ENCODE measurements around the gene CLEC9A. TPM values are rescaled to one million over a fixed set of nuclear protein-coding genes. Genes with fewer than 3 reads are reported as not detected.

CLEC9A gene
- total RNA-seq (16.2 TPM), polyA plus RNA-seq (12.6 TPM)
- long read RNA-seq, donor 1, result 0 reads
- long read RNA-seq, donor 2, result 0 reads
- long read RNA-seq, donor 3, partial matches to known transcripts, result 9 of 9 reads
- long read RNA-seq, donor 3, other reads (novel, unspliced or antisense), result 0 of 9 reads
- long read RNA-seq, donor 4, partial matches to known transcripts, result 37 of 37 reads
- long read RNA-seq, donor 4, other reads (novel, unspliced or antisense), result 0 of 37 reads
- long read RNA-seq, donor 5, partial matches to known transcripts, result 22 of 29 reads
- long read RNA-seq, donor 5, other reads (novel, unspliced or antisense), result 7 of 29 reads
- long read RNA-seq, donor 6, partial matches to known transcripts, result 38 of 38 reads
- long read RNA-seq, donor 6, other reads (novel, unspliced or antisense), result 0 of 38 reads
- long read RNA-seq, donor 7, partial matches to known transcripts, result 8 of 8 reads
- long read RNA-seq, donor 7, other reads (novel, unspliced or antisense), result 0 of 8 reads
- long read RNA-seq, donor 8, result 0 reads
- long read RNA-seq, donor 9, partial matches to known transcripts, result 0 of 1 reads
- long read RNA-seq, donor 9, other reads (novel, unspliced or antisense), result 0 of 1 reads
- long read RNA-seq, donor 10, result 0 reads

DNA sequence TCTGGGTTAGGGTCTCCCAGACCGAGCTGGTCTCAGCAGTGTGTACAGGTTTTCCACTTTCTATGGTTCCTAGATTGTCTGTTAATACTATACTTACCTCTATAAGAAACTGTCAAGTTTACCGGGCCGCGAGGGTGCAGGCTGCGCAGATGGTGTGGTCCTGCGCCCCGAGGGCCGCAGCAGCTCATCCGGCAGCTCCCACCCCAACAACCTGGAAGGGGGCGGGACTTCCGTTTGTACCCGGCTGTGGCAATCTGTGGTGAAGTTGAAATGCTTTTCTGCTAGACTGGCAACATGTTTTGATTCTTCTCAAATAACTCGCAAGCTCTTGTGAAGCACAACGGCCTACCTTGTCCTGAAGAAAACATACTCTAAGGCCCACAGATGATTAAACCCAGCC is at the start of gene CLEC9A:
TSS of gene CLEC9A (plus strand) at position 237 of the 400 bp plus-strand sequence. CDS start 22,006 bp downstream, outside the sequence.
- WGBS, result 98% methylated on average over 14 of the region's 14 CpGs
- Histone ChIP-seq H3K4me1 (ENCODE audit: control insufficient read depth in 2 of 2, insufficient read depth in 2 of 2, low read length in 2 of 2) (no peaks in the 10 kb centered on the region), H3K9me3 (ENCODE audit: control insufficient read depth in 2 of 2, insufficient read depth in 1 of 2, low read length in 1 of 2) (no peaks in the 10 kb centered on the region), H3K4me3 (ENCODE audit: low read length in 2 of 2) (no peak within 1 kb of the TSS), H3K27me3 (ENCODE audit: control insufficient read depth in 2 of 2, insufficient read depth in 1 of 2, low read length in 1 of 2) (no peaks in the 10 kb centered on the region), H3K27ac (ENCODE audit: low read depth in 1 of 2, low read length in 1 of 2) (no peak within 1 kb of the TSS), H3K36me3 (ENCODE audit: control insufficient read depth in 2 of 2, insufficient read depth in 2 of 2, low read length in 1 of 2) (no peaks in the 10 kb centered on the region)
- DNase-seq (ENCODE audit: low read depth in 6 of 9, low spot score in 9 of 9), result no peak

DNA sequence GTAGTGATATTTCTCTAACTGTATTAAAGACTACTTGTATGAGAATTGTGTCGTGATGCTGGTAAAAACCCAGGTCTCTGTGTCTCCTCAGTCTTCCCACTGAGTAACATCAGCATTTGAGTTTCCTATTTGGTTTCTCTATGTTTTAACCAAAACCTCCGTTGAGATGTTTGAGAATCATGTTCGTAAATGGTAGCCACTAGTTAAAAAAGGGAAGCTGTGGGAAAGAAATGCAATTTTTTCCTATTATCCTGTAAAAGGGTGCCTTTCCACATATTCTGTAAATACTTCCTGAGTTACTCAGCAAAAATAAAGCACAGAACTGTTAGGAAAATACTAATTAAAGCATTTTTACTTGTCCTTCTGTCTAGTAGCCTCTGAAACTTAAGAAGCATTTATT is 38.6 kb upstream of the CLEC9A start:
- Histone ChIP-seq H3K4me3 (ENCODE audit: low read length in 2 of 2) (no peak overlapping the region), H3K27ac (ENCODE audit: low read depth in 1 of 2, low read length in 1 of 2) (no peak overlapping the region), H3K36me3 (ENCODE audit: control insufficient read depth in 2 of 2, insufficient read depth in 2 of 2, low read length in 1 of 2) (no peaks in the 10 kb centered on the region), H3K27me3 (ENCODE audit: control insufficient read depth in 2 of 2, insufficient read depth in 1 of 2, low read length in 1 of 2) (no peaks in the 10 kb centered on the region), H3K9me3 (ENCODE audit: control insufficient read depth in 2 of 2, insufficient read depth in 1 of 2, low read length in 1 of 2) (no peaks in the 10 kb centered on the region), H3K4me1 (ENCODE audit: control insufficient read depth in 2 of 2, insufficient read depth in 2 of 2, low read length in 2 of 2) (no peaks in the 10 kb centered on the region)
- DNase-seq (ENCODE audit: low read depth in 6 of 9, low spot score in 9 of 9), result no peak
- 51% methylated on average over 3 of the region's 3 CpGs for WGBS

DNA sequence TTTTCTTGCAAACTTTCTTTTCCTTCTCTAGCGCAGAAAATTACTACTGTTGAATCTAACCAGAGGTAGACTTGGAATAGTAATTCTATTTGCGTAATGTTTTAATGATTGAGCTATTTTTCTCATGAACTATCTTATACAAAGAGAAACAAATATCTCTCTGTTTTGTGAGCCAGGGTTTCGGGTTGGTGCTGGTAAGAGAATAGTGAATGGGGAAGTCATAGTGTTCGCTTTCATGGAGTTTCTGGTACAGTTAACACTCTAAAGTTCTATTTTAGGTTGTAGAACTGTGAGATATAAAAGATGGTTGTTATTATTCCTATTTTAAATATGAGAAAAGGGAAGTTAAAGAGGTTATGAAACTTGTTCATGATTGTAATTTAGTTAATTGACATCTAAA is 38.2 kb upstream of the CLEC9A start:
- H3K9me3 ChIP-seq (ENCODE audit: control insufficient read depth in 2 of 2, insufficient read depth in 1 of 2, low read length in 1 of 2), result no peaks in the 10 kb centered on the region
- H3K4me3 ChIP-seq (ENCODE audit: low read length in 2 of 2), result no peak overlapping the region
- DNase-seq (ENCODE audit: low read depth in 6 of 9, low spot score in 9 of 9), result no peak
- 94% methylated on average over 4 of the region's 4 CpGs for whole genome bisulfite sequencing
- H3K27ac ChIP-seq (ENCODE audit: low read depth in 1 of 2, low read length in 1 of 2), result no peak overlapping the region
- no peaks in the 10 kb centered on the region for H3K27me3 ChIP-seq (ENCODE audit: control insufficient read depth in 2 of 2, insufficient read depth in 1 of 2, low read length in 1 of 2)
- no peaks in the 10 kb centered on the region for H3K4me1 ChIP-seq (ENCODE audit: control insufficient read depth in 2 of 2, insufficient read depth in 2 of 2, low read length in 2 of 2)
- H3K36me3 ChIP-seq (ENCODE audit: control insufficient read depth in 2 of 2, insufficient read depth in 2 of 2, low read length in 1 of 2), result no peaks in the 10 kb centered on the region

DNA sequence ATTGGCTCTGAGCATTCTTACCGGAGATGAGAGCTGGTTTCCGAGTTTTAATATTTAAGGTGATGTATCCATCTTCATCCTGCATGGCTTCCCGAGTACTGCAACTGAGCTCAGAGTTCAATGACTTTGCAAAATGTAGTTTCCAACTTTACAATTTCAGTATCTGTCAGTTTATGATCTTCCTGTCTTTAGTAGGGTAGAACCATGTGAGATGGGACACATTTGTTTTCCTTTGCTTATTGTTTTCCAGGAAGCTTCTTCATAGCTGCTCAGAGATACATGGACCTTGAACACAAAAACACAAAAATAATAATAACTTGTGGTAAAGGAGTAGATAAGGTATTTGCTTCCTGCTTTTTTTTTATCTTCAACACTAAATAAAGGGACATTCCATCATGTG is 31.5 kb upstream of the CLEC9A start, which contains the start of gene CLEC1B:
TSS of gene CLEC1B (minus strand) at position 106 of the 400 bp plus-strand sequence. CDS start at position 85, 21 bp downstream.
- WGBS, result 96% methylated on average over 3 of the region's 3 CpGs
- Histone ChIP-seq H3K4me3 (ENCODE audit: low read length in 2 of 2) (no peak within 1 kb of the TSS), H3K4me1 (ENCODE audit: control insufficient read depth in 2 of 2, insufficient read depth in 2 of 2, low read length in 2 of 2) (no peaks in the 10 kb centered on the region), H3K36me3 (ENCODE audit: control insufficient read depth in 2 of 2, insufficient read depth in 2 of 2, low read length in 1 of 2) (no peaks in the 10 kb centered on the region), H3K27me3 (ENCODE audit: control insufficient read depth in 2 of 2, insufficient read depth in 1 of 2, low read length in 1 of 2) (no peaks in the 10 kb centered on the region), H3K27ac (ENCODE audit: low read depth in 1 of 2, low read length in 1 of 2) (no peak within 1 kb of the TSS), H3K9me3 (ENCODE audit: control insufficient read depth in 2 of 2, insufficient read depth in 1 of 2, low read length in 1 of 2) (no peaks in the 10 kb centered on the region)
- no peak for DNase-seq (ENCODE audit: low read depth in 6 of 9, low spot score in 9 of 9)

DNA sequence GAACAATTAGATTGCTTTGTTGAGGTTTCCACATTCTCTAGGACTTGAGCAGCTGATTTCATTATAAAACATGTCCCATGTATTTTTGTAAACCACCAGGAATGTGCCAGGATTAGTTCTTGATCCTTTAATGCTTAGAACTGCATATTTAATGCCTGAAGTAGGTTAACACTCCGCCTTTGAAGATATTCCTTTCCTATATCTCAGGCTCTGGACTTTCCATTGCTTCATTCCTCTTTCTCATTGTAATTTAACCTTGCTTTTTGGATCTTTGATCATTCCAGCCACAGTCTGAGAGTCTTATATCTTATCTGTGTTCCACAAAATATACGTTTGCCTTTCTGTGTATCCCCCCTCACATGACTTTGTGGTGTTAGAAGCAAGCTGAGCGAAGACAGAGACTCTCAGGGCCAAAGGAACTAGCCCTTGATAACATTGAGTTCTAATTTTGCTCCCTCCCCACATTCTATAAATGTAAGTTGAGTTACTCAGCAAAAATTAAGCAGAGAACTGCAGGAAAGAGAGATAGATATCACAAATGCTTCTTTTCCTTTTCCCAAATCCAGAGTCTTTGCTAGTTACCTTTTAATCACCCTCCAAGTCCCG is 29.2 kb upstream of the CLEC9A start:
- Histone ChIP-seq H3K9me3 (ENCODE audit: control insufficient read depth in 2 of 2, insufficient read depth in 1 of 2, low read length in 1 of 2) (no peaks in the 10 kb centered on the region), H3K27ac (ENCODE audit: low read depth in 1 of 2, low read length in 1 of 2) (no peak overlapping the region), H3K36me3 (ENCODE audit: control insufficient read depth in 2 of 2, insufficient read depth in 2 of 2, low read length in 1 of 2) (no peaks in the 10 kb centered on the region), H3K27me3 (ENCODE audit: control insufficient read depth in 2 of 2, insufficient read depth in 1 of 2, low read length in 1 of 2) (no peaks in the 10 kb centered on the region), H3K4me1 (ENCODE audit: control insufficient read depth in 2 of 2, insufficient read depth in 2 of 2, low read length in 2 of 2) (no peaks in the 10 kb centered on the region), H3K4me3 (ENCODE audit: low read length in 2 of 2) (no peak overlapping the region)
- 90% methylated on average over 4 of the region's 4 CpGs for WGBS
- DNase-seq (ENCODE audit: low read depth in 6 of 9, low spot score in 9 of 9), result no peak

DNA sequence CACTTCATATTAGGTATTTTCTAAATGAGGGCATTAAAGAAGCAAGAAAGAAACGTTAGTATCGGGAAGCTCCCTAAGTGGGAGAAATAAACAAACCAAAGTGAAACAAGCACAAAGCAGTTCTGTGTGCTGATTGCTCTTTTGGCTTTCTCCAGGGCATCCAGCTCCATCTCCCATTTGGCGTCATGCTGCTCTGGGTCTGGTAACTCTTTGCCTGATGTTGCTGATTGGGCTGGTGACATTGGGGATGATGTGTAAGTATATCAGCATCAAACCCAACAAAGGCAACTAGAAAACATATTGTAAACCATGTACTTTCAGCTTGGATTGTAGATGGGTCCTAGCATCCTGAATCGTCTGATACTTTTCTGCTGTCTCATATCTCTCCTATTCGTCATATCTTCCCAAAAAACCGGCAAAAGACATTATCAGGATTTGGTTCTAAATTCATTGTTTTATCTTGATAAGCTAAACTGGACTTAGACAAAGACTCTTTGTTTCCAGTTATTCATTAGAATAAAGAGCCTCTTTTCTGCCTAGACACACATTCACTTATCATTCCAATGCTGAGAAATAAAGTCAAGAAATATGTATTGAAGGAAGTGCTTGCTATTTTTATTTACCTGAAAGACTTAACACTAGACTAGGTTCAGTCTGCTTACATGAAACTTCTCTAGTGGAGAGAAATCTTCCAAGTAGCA is 17.7 kb upstream of the CLEC9A start:
- 98% methylated on average over 6 of the region's 6 CpGs for WGBS
- Histone ChIP-seq H3K27ac (ENCODE audit: low read depth in 1 of 2, low read length in 1 of 2) (no peak overlapping the region), H3K27me3 (ENCODE audit: control insufficient read depth in 2 of 2, insufficient read depth in 1 of 2, low read length in 1 of 2) (no peaks in the 10 kb centered on the region), H3K9me3 (ENCODE audit: control insufficient read depth in 2 of 2, insufficient read depth in 1 of 2, low read length in 1 of 2) (no peaks in the 10 kb centered on the region), H3K36me3 (ENCODE audit: control insufficient read depth in 2 of 2, insufficient read depth in 2 of 2, low read length in 1 of 2) (no peaks in the 10 kb centered on the region), H3K4me3 (ENCODE audit: low read length in 2 of 2) (no peak overlapping the region), H3K4me1 (ENCODE audit: control insufficient read depth in 2 of 2, insufficient read depth in 2 of 2, low read length in 2 of 2) (peaks cover 0 to 2% of the 10 kb centered on the region in 2 donors)
- no peak for DNase-seq (ENCODE audit: low read depth in 6 of 9, low spot score in 9 of 9)

DNA sequence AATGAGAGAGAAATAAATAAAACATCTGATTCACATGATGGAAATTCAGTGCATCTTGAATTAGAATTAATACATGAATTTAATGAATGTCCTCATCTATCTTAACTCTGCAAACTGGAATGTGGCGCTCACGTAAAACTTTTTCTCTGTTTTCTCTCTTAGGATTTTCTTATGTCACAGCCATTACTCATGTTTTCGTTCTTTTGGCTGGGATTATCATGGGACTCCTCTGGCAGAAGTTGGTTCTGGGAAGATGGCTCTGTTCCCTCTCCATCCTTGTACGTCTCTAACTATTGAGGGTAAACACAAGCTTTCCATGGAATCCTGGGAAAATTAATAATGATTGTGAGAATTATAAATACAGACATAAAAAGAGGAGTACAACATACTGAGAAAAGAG is 15.0 kb upstream of the CLEC9A start:
- Histone ChIP-seq H3K27ac (ENCODE audit: low read depth in 1 of 2, low read length in 1 of 2) (no peak overlapping the region), H3K9me3 (ENCODE audit: control insufficient read depth in 2 of 2, insufficient read depth in 1 of 2, low read length in 1 of 2) (no peaks in the 10 kb centered on the region), H3K36me3 (ENCODE audit: control insufficient read depth in 2 of 2, insufficient read depth in 2 of 2, low read length in 1 of 2) (no peaks in the 10 kb centered on the region), H3K27me3 (ENCODE audit: control insufficient read depth in 2 of 2, insufficient read depth in 1 of 2, low read length in 1 of 2) (no peaks in the 10 kb centered on the region), H3K4me1 (ENCODE audit: control insufficient read depth in 2 of 2, insufficient read depth in 2 of 2, low read length in 2 of 2) (peaks cover 0 to 2% of the 10 kb centered on the region in 2 donors), H3K4me3 (ENCODE audit: low read length in 2 of 2) (no peak overlapping the region)
- DNase-seq (ENCODE audit: low read depth in 6 of 9, low spot score in 9 of 9), result no peak
- 97% methylated on average over 4 of the region's 4 CpGs for WGBS

DNA sequence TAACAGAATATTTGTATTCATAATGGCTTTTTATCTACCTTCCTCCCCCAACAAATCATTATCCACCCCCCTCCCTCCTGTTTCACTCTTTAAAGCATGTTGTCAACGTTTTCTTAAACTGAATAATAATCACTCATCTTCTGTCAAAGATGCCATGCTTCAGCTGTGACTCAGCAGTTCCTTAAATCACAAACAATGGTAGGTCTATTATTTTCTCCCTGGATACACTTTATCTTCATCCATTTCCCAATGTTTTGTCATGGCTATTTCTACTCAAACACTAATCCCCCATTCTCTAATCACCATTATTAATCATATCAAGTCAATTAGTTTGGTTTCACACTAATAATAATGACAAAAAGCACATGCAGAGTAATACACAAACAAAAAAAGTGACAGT is 13.6 kb upstream of the CLEC9A start:
- no peaks in the 10 kb centered on the region for H3K9me3 ChIP-seq (ENCODE audit: control insufficient read depth in 2 of 2, insufficient read depth in 1 of 2, low read length in 1 of 2)
- DNase-seq (ENCODE audit: low read depth in 6 of 9, low spot score in 9 of 9), result no peak
- H3K4me3 ChIP-seq (ENCODE audit: low read length in 2 of 2), result no peak overlapping the region
- no peaks in the 10 kb centered on the region for H3K36me3 ChIP-seq (ENCODE audit: control insufficient read depth in 2 of 2, insufficient read depth in 2 of 2, low read length in 1 of 2)
- 5% methylated on average over 1 of the region's 1 CpG for WGBS
- no peaks in the 10 kb centered on the region for H3K27me3 ChIP-seq (ENCODE audit: control insufficient read depth in 2 of 2, insufficient read depth in 1 of 2, low read length in 1 of 2)
- H3K27ac ChIP-seq (ENCODE audit: low read depth in 1 of 2, low read length in 1 of 2), result no peak overlapping the region
- peaks cover 0 to 2% of the 10 kb centered on the region in 2 donors for H3K4me1 ChIP-seq (ENCODE audit: control insufficient read depth in 2 of 2, insufficient read depth in 2 of 2, low read length in 2 of 2)

DNA sequence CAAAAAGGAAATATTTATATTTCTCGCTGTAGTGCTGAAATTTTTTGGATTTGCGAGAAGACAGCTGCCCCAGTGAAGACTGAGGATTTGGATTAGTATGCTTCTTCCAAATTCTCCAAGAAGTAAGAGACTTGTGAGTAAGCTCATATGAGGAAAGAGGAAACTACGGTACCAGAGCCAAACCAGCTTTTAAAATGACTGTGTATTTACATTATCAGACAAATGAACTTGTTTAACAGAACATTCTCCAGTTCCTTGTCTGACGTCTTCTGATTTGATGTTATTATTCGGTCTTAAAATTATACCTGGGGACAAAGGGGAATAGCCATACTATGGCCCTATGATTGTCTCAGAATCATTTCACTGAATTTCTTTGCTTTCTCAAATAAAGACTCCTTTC is 12.1 kb upstream of the CLEC9A start:
- WGBS, result 69% methylated on average over 5 of the region's 5 CpGs
- DNase-seq (ENCODE audit: low read depth in 6 of 9, low spot score in 9 of 9), result no peak
- H3K27ac ChIP-seq (ENCODE audit: low read depth in 1 of 2, low read length in 1 of 2), result no peak overlapping the region
- H3K36me3 ChIP-seq (ENCODE audit: control insufficient read depth in 2 of 2, insufficient read depth in 2 of 2, low read length in 1 of 2), result no peaks in the 10 kb centered on the region
- H3K27me3 ChIP-seq (ENCODE audit: control insufficient read depth in 2 of 2, insufficient read depth in 1 of 2, low read length in 1 of 2), result no peaks in the 10 kb centered on the region
- peaks cover 0 to 2% of the 10 kb centered on the region in 2 donors for H3K4me1 ChIP-seq (ENCODE audit: control insufficient read depth in 2 of 2, insufficient read depth in 2 of 2, low read length in 2 of 2)
- no peaks in the 10 kb centered on the region for H3K9me3 ChIP-seq (ENCODE audit: control insufficient read depth in 2 of 2, insufficient read depth in 1 of 2, low read length in 1 of 2)
- no peak overlapping the region for H3K4me3 ChIP-seq (ENCODE audit: low read length in 2 of 2)
